Kidney (tissue), 14 donors: Measurements from ENCODE around the gene PLD1. TPM values are rescaled to one million over a fixed set of nuclear protein-coding genes. Genes with fewer than 3 reads are reported as not detected.

Source experiments
- DNase-seq, 5 donors: peaks; one replicate each; pipeline ENCODE4 v3.0.0-alpha.2; 2013 to 2020
- FAIRE-seq: peaks from 2 replicates; lab custom pipeline; 2012; peaks lifted over from hg19 to GRCh38; lab: Jason Lieb, UNC
- H3K27ac ChIP-seq, 2 donors: one replicate each; pipeline ENCODE4 v1.7.0; 2013; ENCODE audit warnings: low read depth in 2 of 2, low read length in 2 of 2, inconsistent platforms in 1 of 2
- H3K27me3 ChIP-seq: one replicate; pipeline ENCODE4 v1.7.1; 2013; ENCODE audit warnings: low read length, inconsistent platforms; ENCODE audit not compliant: control insufficient read depth, insufficient read depth
- H3K36me3 ChIP-seq, 3 donors: one replicate each; pipeline versions ENCODE4 v1.7.0 to v1.7.1; 2013; ENCODE audit warnings: low read length in 3 of 3, control low read depth in 1 of 3, inconsistent platforms in 1 of 3; ENCODE audit not compliant: insufficient read depth in 3 of 3, control insufficient read depth in 2 of 3
- H3K4me1 ChIP-seq, 3 donors: one replicate each; pipeline versions ENCODE4 v1.7.0 to v1.7.1; 2013; ENCODE audit warnings: low read length in 3 of 3, inconsistent platforms in 1 of 3, low read depth in 1 of 3; ENCODE audit not compliant: control insufficient read depth in 2 of 3, insufficient read depth in 2 of 3
- H3K4me3 ChIP-seq, 3 donors: one replicate each; pipeline versions ENCODE4 v1.7.0 to v1.8.1; 2013; ENCODE audit warnings: low read length in 3 of 3, control low read depth in 1 of 3, inconsistent platforms in 1 of 3
- H3K9ac ChIP-seq, 3 donors: one replicate each; pipeline versions ENCODE4 v1.7.0 to v1.7.1; 2013; ENCODE audit warnings: low read length in 3 of 3, control low read depth in 1 of 3, inconsistent platforms in 1 of 3
- H3K9me3 ChIP-seq, 3 donors: one replicate each; pipeline versions ENCODE4 v1.7.0 to v1.7.1; 2013; ENCODE audit warnings: low read length in 3 of 3, control low read depth in 1 of 3, inconsistent platforms in 1 of 3; ENCODE audit not compliant: control insufficient read depth in 2 of 3, insufficient read depth in 1 of 3
- intact Hi-C: fragments of 100-400 bp; cut with DNase I; formaldehyde crosslinking; loops from one replicate; pipeline ENCODE4 v1.11.1; 2022
- polyA plus RNA-seq: library from polyadenylated mRNA; stranded (reverse); fragments of 350-450 nt; fragmentation: Illumina TruSeq; extraction: RNeasy Lipid Tissue Mini Kit (QIAGEN cat#74804); gene quantifications from one replicate; pipeline ENCODE4 v1.2.3, GENCODE V29; 2014; ENCODE audit warnings: low read depth, low replicate concordance; ENCODE audit not compliant: insufficient read depth
- total RNA-seq: library from RNA; stranded (reverse); fragmentation: NEBNext Ultra II Directional; extraction: Animal tissue kit (Norgen Biotek cat#: 25700); gene quantifications from one replicate; pipeline ENCODE4 v1.2.1, GENCODE V29; 2021
- TF ChIP-seq, protein P1 (sequence below): IDR thresholded peaks from 3 replicates; pipeline ENCODE4 v1.5.1; 2012; ENCODE audit warnings: mild to moderate bottlenecking, moderate library complexity, borderline replicate concordance; ENCODE audit not compliant: insufficient read depth; ENCODE audit errors: extremely low read depth
- donor health status: control.
- donor health status: control.
- donor health status: control.
- donor health status: control.
- donor health status: control.
- donor health status: DM: yes; HTN: yes; CAD: no.
- donor health status: Normal renal cell carcinoma (clear cell type).

Gene PLD1
- total and polyA plus RNA-seq, 2 donors from 2014 or later = 11.2 to 24.3 TPM

DNA sequence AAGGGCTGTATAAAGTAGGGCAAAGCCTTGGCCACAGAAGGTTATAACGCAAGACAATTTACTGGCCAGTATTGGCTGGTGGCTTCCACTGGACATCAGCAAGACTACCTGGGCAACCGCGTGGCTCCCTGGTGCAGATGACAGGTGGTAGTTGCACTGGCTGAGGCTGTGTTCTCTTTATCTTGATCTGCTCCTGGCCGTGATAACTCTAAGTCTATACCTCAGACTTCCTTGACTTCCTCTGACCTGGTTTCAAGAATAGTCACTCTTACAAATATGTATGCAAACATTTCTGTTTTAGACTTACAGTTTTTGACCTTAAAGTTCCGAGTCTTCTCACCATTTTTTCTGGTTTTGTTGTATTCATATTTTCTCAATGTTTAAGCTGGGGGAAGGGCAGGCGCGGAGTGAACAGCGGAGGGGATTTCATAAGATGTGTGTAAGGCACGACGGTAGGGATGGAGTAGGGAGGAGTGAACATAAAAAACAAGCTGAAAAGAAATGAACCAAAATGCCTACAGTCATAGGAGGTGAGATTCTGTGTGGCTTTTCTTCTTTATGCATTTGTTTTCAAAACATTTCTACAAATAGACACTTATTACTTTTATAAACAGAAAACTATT, 17.7 kb upstream of the PLD1 start:
- Histone ChIP-seq H3K9me3 (no peaks in the 10 kb centered on the region), H3K27me3 (no peaks in the 10 kb centered on the region), H3K4me1 (peaks cover 0 to 2% (median 0%) of the 10 kb centered on the region in 3 donors), H3K36me3 (no peaks in the 10 kb centered on the region), H3K9ac (no peak overlapping the region), H3K4me3 (no peak overlapping the region), H3K27ac (no peak overlapping the region)
- intact Hi-C loops = no loop called here
- no peak for DNase-seq
- TF ChIP-seq, protein P1, sequence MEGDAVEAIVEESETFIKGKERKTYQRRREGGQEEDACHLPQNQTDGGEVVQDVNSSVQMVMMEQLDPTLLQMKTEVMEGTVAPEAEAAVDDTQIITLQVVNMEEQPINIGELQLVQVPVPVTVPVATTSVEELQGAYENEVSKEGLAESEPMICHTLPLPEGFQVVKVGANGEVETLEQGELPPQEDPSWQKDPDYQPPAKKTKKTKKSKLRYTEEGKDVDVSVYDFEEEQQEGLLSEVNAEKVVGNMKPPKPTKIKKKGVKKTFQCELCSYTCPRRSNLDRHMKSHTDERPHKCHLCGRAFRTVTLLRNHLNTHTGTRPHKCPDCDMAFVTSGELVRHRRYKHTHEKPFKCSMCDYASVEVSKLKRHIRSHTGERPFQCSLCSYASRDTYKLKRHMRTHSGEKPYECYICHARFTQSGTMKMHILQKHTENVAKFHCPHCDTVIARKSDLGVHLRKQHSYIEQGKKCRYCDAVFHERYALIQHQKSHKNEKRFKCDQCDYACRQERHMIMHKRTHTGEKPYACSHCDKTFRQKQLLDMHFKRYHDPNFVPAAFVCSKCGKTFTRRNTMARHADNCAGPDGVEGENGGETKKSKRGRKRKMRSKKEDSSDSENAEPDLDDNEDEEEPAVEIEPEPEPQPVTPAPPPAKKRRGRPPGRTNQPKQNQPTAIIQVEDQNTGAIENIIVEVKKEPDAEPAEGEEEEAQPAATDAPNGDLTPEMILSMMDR = no peak
- FAIRE-seq = no peak

DNA sequence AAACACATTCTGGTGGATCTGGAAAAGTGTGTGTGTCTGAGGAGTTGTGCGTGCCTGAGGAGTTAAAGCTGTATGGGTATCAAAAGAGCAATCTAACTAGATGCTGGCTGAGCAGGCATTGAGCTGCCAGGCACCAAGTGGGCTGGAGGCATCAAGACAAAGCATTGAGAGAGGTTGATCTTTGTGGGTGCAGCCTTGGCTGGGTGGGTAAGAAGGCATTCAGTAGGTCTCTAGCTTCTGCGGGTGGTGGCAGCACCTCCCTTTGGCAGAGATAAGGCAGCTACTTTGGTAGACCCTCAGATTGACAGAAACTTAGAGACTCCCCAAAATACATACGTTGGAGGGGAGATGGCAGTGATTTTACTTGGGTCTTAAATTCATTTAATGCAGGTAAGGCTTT, 17.1 kb upstream of the PLD1 start:
- Histone ChIP-seq H3K36me3 (no peaks in the 10 kb centered on the region), H3K27ac (no peak overlapping the region), H3K4me1 (peaks cover 0 to 2% (median 0%) of the 10 kb centered on the region in 3 donors), H3K9ac (no peak overlapping the region), H3K27me3 (no peaks in the 10 kb centered on the region), H3K4me3 (no peak overlapping the region), H3K9me3 (no peaks in the 10 kb centered on the region)
- intact Hi-C loops = no loop called here
- DNase-seq (no peak), FAIRE-seq (no peak)
- TF ChIP-seq, protein P1 = no peak

DNA sequence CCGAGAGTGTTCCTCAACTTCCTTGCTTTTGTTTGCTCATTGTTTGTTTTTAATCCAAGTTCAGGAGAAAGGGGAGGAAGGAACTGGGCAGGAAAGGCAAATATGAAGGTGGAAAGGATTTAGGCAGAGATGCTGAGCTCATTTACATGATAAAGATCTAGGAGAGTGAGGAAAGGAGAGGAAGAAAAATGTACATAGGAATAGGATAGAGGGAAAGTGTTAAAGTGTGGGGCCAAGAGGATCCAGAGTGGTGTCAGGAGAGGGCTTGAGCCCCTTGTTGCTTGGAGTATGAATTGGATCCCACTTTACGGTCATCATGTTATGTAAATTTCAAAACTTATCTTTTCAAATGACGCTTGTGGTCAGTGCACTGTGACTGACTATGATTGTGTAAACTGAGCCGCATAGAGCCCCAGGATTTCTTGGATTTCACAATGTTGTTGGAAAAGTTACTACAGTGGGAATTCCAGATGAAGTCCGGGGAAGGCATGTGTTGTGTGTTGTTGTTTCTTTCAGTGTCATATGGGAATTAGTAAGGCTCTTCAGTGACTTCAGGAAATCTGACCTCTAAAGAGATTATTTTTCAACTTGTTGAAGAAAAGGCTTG, 15.0 kb upstream of the PLD1 start:
- Histone ChIP-seq H3K4me3 (no peak overlapping the region), H3K27me3 (no peaks in the 10 kb centered on the region), H3K36me3 (no peaks in the 10 kb centered on the region), H3K4me1 (peaks cover 0 to 2% (median 0%) of the 10 kb centered on the region in 3 donors), H3K9me3 (no peaks in the 10 kb centered on the region), H3K9ac (no peak overlapping the region), H3K27ac (no peak overlapping the region)
- TF ChIP-seq, protein P1 = no peak
- intact Hi-C loops = no loop called here
- FAIRE-seq = no peak
- no peak for DNase-seq

DNA sequence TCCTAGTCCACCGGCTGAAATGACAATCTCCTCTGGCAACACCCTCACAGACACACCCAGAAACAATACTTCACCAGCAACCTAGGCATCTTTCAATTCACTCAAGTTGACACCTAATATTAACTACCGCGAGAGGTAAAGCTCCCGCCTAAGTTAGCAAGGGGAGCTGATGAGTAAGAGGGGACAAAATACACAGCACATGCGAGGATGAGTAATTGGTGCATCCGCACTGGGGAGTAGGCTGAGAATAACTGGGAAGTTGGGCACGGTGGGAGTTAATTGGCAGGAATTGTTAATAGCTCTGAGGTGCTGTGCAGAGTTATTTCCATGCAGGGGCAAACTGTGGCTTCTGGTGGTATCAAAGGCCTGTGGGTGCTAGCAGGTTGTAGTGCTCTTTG, 14.5 kb upstream of the PLD1 start:
- DNase-seq = no peak
- no peaks in the 10 kb centered on the region for H3K9me3 ChIP-seq
- H3K27ac ChIP-seq = no peak overlapping the region
- no peak overlapping the region for H3K9ac ChIP-seq
- intact Hi-C loops = no loop called here
- FAIRE-seq = no peak
- TF ChIP-seq, protein P1 = no peak
- H3K4me3 ChIP-seq = no peak overlapping the region
- no peaks in the 10 kb centered on the region for H3K27me3 ChIP-seq
- H3K36me3 ChIP-seq = no peaks in the 10 kb centered on the region
- peaks cover 0 to 2% (median 0%) of the 10 kb centered on the region in 3 donors for H3K4me1 ChIP-seq
